Measurements from ENCODE around the gene GEMIN8.

- TF ChIP-seq POLR2AphosphoS5 (IDR thresholded peaks at IDR 0.05; ENCODE audit: low read depth, low read length) (no peak), CTCF (IDR thresholded peaks at IDR 0.05) (no peak), TCF7L2 (IDR thresholded peaks at IDR 0.05; ENCODE audit: low read depth, low read length) (no peak), REST (IDR thresholded peaks at IDR 0.05; ENCODE audit: insufficient read depth in 1 of 2, low read depth in 2 of 2, low read length in 1 of 2) (no peak), SIN3A (IDR thresholded peaks at IDR 0.05; ENCODE audit: borderline replicate concordance, insufficient read depth, low read depth, low read length) (no peak)
These were observed 660 bp downstream of the GEMIN8 start for GRCh38 chrX:14029039-14029424.

All from Panc1 (cell line).